Type B pancreatic cell (in vitro differentiated cells): Measurements from ENCODE around the gene LMO3. TPM values are rescaled to one million over a fixed set of nuclear protein-coding genes. Genes with fewer than 3 reads are reported as not detected.

ENCODE experiments used
- DNase-seq: peaks from one replicate; pipeline ENCODE4 v3.0.0; 2021; ENCODE audit warnings: mixed read lengths; ENCODE audit not compliant: unreplicated experiment; ENCODE audit errors: extremely low spot score
- H3K27ac Mint-ChIP-seq: 2 replicates; pipeline ENCODE4 v1.8.0; 2021; ENCODE audit warnings: mild to moderate bottlenecking, mixed read lengths
- H3K27me3 Mint-ChIP-seq: 2 replicates; pipeline ENCODE4 v1.8.0; 2021; ENCODE audit warnings: mixed read lengths
- H3K36me3 Mint-ChIP-seq: 2 replicates; pipeline ENCODE4 v1.8.0; 2021; ENCODE audit warnings: mixed read lengths
- H3K4me1 Mint-ChIP-seq: one replicate; pipeline ENCODE4 v1.8.0; 2021; ENCODE audit warnings: mixed read lengths; ENCODE audit not compliant: unreplicated experiment
- H3K4me3 Mint-ChIP-seq: 2 replicates; pipeline ENCODE4 v1.8.0; 2021; ENCODE audit warnings: mild to moderate bottlenecking, mixed read lengths
- H3K9me3 Mint-ChIP-seq: 2 replicates; pipeline ENCODE4 v1.8.0; 2021; ENCODE audit warnings: mixed read lengths
- total RNA-seq: library from RNA; stranded (reverse); gene quantifications from 2 replicates; pipeline ENCODE4 v1.2.1, GENCODE V29; 2021; ENCODE audit warnings: low replicate concordance
- TF ChIP-seq, protein P1 (sequence below): fragments of 200-600 bp; sonication (generic); conservative IDR thresholded peaks from 2 replicates; pipeline ENCODE4 v1.5.0; 2021; ENCODE audit warnings: antibody characterized with exemption, mild to moderate bottlenecking

The LMO3 gene
- total RNA-seq, 1 donor from 2014 or later, result 4.4 TPM

DNA sequence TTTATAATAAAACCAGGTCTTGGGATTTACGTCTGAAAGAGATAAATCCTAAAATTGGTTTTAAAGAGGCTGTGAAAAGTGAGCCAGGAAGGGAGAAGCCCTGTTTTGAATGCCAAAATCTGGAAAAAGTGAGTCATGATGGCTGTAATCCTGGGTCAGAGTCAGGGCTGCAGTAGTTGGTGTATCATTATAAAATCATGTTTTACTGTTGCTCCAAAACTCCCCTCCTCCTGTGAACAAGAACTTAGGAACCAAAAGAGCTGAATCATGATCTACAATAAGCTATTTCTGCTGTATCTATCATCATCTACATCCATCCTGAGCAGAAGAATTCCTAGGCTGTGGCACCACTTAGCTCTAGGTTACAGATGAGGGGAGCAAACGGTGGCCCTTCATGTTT is 79.3 kb downstream of the LMO3 start:
- TF ChIP-seq, protein P1, sequence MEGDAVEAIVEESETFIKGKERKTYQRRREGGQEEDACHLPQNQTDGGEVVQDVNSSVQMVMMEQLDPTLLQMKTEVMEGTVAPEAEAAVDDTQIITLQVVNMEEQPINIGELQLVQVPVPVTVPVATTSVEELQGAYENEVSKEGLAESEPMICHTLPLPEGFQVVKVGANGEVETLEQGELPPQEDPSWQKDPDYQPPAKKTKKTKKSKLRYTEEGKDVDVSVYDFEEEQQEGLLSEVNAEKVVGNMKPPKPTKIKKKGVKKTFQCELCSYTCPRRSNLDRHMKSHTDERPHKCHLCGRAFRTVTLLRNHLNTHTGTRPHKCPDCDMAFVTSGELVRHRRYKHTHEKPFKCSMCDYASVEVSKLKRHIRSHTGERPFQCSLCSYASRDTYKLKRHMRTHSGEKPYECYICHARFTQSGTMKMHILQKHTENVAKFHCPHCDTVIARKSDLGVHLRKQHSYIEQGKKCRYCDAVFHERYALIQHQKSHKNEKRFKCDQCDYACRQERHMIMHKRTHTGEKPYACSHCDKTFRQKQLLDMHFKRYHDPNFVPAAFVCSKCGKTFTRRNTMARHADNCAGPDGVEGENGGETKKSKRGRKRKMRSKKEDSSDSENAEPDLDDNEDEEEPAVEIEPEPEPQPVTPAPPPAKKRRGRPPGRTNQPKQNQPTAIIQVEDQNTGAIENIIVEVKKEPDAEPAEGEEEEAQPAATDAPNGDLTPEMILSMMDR, result no peak
- Mint-ChIP-seq H3K27ac (no peak overlapping the region), H3K4me1 (peaks cover 7% of the 10 kb centered on the region), H3K4me3 (no peak overlapping the region), H3K36me3 (no peaks in the 10 kb centered on the region), H3K9me3 (no peaks in the 10 kb centered on the region), H3K27me3 (no peaks in the 10 kb centered on the region)
- DNase-seq, result no peak

DNA sequence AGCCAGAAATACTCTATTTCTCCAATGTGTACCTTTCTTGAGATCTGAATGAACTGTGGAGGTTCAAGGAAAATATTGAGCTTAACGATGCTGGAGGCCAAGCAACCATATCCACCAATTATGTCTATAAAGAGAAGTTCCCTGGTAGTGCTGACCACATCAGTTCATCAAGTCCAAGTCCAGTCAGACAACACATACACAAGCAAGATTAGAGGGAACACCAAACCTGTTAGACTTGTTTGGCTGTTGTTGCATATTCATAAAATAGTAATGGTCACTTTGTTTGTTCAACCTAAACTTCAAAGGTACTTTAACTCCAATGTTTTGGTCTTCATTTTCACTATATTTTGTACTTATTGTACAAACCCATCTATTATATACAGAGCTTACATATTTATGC is 81.6 kb downstream of the LMO3 start:
- Mint-ChIP-seq H3K36me3 (no peaks in the 10 kb centered on the region), H3K4me1 (no peaks in the 10 kb centered on the region), H3K4me3 (peak overlapping the region; percentile 67), H3K9me3 (no peaks in the 10 kb centered on the region), H3K27ac (peak overlapping the region; percentile 86), H3K27me3 (no peaks in the 10 kb centered on the region)
- no peak for DNase-seq
- TF ChIP-seq, protein P1, result no peak

DNA sequence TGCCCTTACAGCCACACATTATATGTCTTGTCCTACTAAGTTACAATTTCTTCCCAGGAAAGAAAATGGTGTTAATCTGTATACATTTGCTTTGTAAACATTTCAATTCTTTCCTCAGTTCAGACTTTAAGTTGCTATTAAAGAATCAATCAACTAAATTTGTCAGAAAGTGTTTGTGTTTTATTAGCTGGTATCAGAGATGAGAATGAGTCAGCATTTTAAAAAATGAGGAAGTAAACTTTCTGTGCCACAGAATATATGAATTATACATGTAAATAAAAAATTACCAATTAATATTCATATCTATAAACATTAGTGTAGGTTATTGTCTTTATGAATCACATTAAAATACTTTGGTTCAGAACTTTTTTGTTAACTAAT is 82.0 kb downstream of the LMO3 start:
- H3K9me3 Mint-ChIP-seq, result no peaks in the 10 kb centered on the region
- TF ChIP-seq, protein P1, result no peak
- DNase-seq, result no peak
- peak overlapping the region; percentile 86 for H3K27ac Mint-ChIP-seq
- no peaks in the 10 kb centered on the region for H3K27me3 Mint-ChIP-seq
- no peak overlapping the region for H3K4me3 Mint-ChIP-seq
- no peaks in the 10 kb centered on the region for H3K4me1 Mint-ChIP-seq
- H3K36me3 Mint-ChIP-seq, result no peaks in the 10 kb centered on the region

DNA sequence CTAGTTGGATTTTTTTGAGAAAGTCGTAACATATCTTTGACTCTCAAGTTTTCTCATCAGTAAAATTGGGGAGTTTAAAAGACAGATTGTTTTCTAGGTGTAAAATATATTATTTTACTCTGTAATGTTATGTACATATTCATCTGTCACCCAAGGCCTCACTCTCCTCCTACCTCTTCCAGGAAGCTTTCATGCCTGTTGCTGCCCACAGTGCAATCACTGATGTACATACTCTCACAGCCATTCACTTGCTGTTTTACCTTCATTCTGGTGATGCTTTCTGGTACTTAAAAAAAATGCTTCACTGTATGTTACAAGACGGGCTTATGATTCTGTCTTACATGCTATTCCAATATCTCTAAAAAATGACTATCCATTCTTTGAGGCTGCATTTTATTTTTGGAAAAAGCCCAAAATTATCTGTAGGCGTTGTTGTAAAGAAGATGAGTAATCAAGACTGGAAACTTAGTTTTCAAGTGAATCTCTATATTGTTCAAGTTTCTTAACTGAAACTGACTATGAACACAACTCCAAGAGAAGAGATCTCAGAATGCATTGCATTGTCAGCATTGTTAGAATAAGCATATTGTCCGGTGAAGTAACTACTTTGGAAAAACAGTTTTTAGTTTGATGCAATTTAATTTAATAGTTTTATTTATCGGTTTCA is 82.5 kb downstream of the LMO3 start:
- H3K36me3 Mint-ChIP-seq, result no peaks in the 10 kb centered on the region
- peak overlapping the region; percentile 86 for H3K27ac Mint-ChIP-seq
- no peaks in the 10 kb centered on the region for H3K4me1 Mint-ChIP-seq
- no peak overlapping the region for H3K4me3 Mint-ChIP-seq
- DNase-seq, result no peak
- TF ChIP-seq, protein P1, result no peak
- H3K27me3 Mint-ChIP-seq, result no peaks in the 10 kb centered on the region
- H3K9me3 Mint-ChIP-seq, result no peaks in the 10 kb centered on the region

DNA sequence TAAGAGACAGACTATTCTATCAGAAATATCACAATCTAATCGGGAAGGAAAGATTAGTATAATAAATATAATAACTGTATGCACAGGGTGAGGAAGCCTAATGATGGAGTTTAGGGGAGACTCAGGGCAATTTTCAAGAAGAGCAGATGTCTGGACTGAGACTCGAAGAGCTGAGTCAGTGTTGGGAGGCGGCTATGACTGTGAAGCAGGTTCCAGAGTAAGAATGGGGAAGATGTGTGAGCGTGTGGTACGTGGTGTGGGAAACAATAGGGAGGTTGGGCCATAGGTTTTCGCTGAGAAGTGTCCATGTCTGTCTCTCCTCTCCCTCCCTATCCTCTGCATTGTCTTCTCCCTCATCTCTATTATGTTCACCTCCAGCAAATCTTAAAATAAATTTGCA is 85.6 kb downstream of the LMO3 start:
- Mint-ChIP-seq H3K4me3 (no peak overlapping the region), H3K36me3 (no peaks in the 10 kb centered on the region), H3K4me1 (no peaks in the 10 kb centered on the region), H3K27me3 (no peaks in the 10 kb centered on the region), H3K9me3 (no peaks in the 10 kb centered on the region), H3K27ac (no peak overlapping the region)
- TF ChIP-seq, protein P1, result no peak
- no peak for DNase-seq

DNA sequence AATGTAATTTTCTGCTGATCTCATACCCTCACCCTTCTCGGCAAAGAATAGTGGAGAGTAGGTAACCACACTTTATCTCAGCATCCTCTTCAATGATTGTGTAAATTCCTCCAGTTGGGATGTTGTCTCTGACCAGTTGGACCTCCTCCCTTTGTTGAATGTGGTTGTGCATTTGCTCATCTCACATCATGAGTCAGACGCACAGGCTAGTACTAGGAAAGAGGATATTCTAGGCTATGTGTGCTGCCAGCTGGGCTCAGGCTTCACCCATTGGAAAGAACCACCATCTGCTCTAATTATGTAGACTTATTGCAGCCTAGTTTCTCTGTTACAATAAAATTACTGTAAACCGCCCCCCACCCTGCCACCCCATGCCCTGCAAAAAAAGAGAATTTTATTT is 90.3 kb downstream of the LMO3 start:
- Mint-ChIP-seq H3K27me3 (no peaks in the 10 kb centered on the region), H3K9me3 (no peaks in the 10 kb centered on the region), H3K27ac (no peak overlapping the region)

More for the DNA sequence above, 90.3 kb downstream of the LMO3 start:
- TF ChIP-seq, protein P1, result no peak
- DNase-seq, result no peak
- Mint-ChIP-seq H3K36me3 (no peaks in the 10 kb centered on the region), H3K4me3 (no peak overlapping the region), H3K4me1 (no peaks in the 10 kb centered on the region)
